Omental fat pad (tissue), 4 donors: ENCODE results near the gene CHST12. TPM values are rescaled to one million over a fixed set of nuclear protein-coding genes. Genes with fewer than 3 reads are reported as not detected.

Source experiments
- ATAC-seq: fragments of 150-250 bp; one replicate; pipeline ENCODE4 v1.9.1; 2016; ENCODE audit warnings: mild to moderate bottlenecking, moderate library complexity; ENCODE audit not compliant: low FRiP score
- DNase-seq: peaks from one replicate; pipeline ENCODE4 v3.0.0-alpha.2; 2019; ENCODE audit warnings: low spot score
- total RNA-seq, 4 donors: library from RNA; depleted of rRNA; stranded (reverse); fragments of >200 nt; gene quantifications; one replicate each; pipeline ENCODE4 v1.1.0, GENCODE V29; 2016
- TF ChIP-seq, protein P1 (sequence below), 3 donors: fragments of 450-650 bp; IDR thresholded peaks; one replicate each; pipeline ENCODE4 v1.5.1; 2016 to 2017; ENCODE audit warnings: antibody characterized with exemption in 3 of 3, mild to moderate bottlenecking in 3 of 3, moderate library complexity in 2 of 3

CHST12 gene
- total RNA-seq: 10 to 100 TPM in 3 of 4 donors, 1 to 10 TPM in 1; 7.9 to 18.3 (median 11.3) TPM

DNA sequence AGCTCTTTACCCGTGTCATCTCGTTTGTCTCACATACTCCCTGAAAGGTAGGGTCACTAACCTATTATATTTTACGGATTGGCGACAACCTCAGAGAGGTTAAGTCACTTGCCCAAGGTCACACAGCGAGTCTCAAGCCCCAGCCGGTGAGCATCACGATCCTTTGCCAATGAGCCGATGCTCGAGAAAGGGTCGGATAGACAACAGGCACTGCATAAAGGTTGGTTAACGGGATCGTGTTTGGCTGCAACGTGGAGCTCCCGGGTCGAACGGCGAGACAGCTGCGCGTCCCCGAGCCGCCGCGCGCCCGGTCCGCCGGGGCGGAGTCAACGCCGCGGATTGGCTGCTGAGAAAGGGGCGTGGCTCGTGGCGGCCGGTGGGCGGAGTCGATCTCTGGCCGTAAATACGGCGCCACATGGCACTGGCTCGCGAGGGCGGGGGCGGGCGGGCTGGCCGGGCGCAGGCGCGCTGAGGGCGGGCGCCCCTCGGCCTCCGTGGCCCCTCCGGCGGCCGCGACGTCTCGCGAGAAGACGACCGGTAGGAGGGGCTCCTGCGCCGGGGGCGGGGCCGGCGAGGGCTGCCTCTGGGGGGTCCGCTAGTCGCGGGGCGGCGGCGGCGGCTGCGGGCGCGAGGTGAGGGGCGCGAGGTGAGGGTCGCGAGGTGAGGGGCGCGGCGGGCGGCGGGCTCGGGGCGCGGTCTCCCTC, at the start of gene CHST12:
CHST12 (plus strand) TSS at position 598 of the 704 bp plus-strand sequence. CDS start 29,029 bp downstream, outside the sequence.
- TF ChIP-seq, protein P1, sequence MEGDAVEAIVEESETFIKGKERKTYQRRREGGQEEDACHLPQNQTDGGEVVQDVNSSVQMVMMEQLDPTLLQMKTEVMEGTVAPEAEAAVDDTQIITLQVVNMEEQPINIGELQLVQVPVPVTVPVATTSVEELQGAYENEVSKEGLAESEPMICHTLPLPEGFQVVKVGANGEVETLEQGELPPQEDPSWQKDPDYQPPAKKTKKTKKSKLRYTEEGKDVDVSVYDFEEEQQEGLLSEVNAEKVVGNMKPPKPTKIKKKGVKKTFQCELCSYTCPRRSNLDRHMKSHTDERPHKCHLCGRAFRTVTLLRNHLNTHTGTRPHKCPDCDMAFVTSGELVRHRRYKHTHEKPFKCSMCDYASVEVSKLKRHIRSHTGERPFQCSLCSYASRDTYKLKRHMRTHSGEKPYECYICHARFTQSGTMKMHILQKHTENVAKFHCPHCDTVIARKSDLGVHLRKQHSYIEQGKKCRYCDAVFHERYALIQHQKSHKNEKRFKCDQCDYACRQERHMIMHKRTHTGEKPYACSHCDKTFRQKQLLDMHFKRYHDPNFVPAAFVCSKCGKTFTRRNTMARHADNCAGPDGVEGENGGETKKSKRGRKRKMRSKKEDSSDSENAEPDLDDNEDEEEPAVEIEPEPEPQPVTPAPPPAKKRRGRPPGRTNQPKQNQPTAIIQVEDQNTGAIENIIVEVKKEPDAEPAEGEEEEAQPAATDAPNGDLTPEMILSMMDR (IDR thresholded peaks at IDR 0.05): no peak
- DNase-seq (peak; percentile 89), ATAC-seq (peak; percentile 86)

DNA sequence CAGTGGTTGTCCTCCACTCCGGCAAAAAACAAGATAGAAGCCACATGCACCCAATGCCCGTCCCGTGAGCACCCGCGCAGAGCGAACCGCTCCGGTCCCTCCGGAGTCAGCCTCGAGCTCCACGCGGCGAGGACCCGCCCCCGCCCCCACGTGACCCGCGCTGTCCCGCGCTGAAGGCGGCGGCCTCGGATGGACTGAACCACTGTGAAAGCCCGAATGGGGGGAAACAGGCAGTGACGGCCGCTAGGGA, 49.5 kb upstream of the CHST12 start:
- ATAC-seq (peak; percentile 86), DNase-seq (peak; percentile 72)
- TF ChIP-seq, protein P1 (IDR thresholded peaks at IDR 0.05): no peak

DNA sequence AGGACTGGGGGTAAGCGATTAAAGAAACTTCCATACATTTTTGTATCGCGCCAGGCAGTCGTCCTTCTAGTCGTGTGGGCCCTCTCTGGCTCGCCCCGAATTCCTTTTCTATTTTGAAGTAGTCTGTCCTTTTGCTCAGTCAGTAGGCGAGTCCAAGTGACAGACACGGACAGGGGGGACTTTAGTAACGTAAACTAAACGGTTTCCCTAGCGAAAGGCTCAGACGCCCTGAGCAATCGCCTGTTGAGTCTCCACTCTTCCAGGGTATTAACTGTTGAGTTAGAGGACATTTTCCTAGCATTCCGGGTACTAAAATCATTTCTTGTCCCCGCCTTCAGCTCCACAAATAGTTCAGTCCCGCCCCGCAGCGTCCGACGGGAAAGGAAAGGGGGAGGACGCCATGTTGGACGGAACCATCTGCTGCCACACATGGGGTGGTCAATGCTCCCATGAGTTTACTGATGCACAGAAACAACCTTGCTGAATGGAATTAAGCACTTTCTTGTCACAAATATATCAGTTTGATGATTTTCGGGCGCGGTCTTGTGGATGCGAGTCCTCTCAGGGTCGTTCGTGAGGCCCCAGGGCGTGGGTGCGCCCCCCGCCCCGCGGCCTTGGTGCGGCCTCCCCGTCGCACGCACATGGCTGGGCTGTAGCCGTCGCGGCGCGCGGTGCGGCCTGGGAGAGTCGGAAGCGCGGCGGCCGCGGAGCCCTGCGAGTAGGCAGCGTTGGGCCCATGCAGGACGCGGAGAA, 49.0 kb upstream of the CHST12 start, which contains the start of gene EIF3B:
EIF3B (plus strand) TSS at position 642 of the 753 bp plus-strand sequence; CDS start at position 737, 95 bp downstream.
- peak; percentile 84 for ATAC-seq
- DNase-seq: peak; percentile 57
- TF ChIP-seq, protein P1 (IDR thresholded peaks at IDR 0.05): no peak

DNA sequence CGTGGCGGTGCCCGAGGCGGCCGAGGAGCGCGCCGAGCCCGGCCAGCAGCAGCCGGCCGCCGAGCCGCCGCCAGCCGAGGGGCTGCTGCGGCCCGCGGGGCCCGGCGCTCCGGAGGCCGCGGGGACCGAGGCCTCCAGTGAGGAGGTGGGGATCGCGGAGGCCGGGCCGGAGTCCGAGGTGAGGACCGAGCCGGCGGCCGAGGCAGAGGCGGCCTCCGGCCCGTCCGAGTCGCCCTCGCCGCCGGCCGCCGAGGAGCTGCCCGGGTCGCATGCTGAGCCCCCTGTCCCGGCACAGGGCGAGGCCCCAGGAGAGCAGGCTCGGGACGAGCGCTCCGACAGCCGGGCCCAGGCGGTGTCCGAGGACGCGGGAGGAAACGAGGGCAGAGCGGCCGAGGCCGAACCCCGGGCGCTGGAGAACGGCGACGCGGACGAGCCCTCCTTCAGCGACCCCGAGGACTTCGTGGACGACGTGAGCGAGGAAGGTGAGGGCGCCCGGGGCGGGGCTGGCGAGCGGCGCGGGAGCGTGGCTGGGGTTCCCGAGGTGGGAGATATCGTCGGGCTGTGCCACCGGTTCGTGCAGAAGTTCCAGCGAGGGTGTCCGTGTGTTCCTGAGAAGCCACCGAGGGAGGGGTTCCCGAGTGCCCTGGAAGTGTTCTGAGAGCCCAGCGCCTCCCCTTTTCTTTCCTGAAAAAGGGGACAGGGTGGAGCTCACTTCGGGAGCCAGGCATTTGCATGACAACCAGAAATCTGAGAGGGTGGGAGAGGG, 48.3 kb upstream of the CHST12 start:
- ATAC-seq: no peak
- no peak for DNase-seq
- TF ChIP-seq, protein P1 (IDR thresholded peaks at IDR 0.05): no peak

DNA sequence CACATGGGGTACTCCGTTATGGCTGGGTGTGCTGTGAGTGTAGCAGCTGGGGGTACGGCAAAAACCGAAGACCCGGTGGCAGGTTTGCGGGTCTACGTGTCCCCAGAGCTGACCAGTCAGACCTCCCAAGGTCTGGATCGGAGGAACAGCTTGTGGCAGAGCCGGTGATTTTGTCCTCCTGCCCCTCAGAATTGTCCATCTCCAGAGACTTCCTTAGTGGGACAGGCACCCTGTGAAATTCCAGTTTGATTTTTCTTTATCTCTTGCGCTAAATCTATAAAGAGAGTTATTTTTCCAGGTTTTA, 47.8 kb upstream of the CHST12 start:
- DNase-seq (no peak), ATAC-seq (no peak)
- TF ChIP-seq, protein P1 (IDR thresholded peaks at IDR 0.05): no peak

DNA sequence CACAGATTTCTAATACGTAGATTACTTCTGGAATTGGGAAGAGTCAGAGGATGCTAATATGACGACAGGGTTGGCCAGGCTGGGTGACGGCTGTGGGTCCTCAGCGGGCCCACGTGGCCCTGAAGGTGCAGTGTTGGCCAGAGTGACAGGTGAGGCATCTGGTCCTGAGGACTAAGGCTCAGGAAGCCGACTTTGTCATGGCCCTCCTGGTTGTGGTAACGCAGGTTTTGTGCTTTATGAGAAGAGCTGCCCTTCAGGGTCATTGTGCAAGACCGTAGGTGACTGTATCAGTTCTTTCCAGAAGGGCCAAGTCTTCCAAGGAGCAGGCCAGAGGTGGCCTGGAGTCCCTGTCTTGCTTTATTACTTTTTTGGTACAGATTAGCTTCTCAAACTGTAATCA, 46.2 kb upstream of the CHST12 start:
- ATAC-seq: no peak
- TF ChIP-seq, protein P1 (IDR thresholded peaks at IDR 0.05): no peak
- DNase-seq: no peak
